Small intestine (tissue), 7 donors: Measurements from ENCODE around the gene KRT84. TPM values are rescaled to one million over a fixed set of nuclear protein-coding genes. Genes with fewer than 3 reads are reported as not detected.
A peak's percentile ranks its signal among the peaks of the same experiment; 100 is the strongest.

Experiments
- DNase-seq, 2 donors: peaks; one replicate each; pipeline versions ENCODE4 v3.0.0 to v3.0.0-alpha.2; 2013
- FAIRE-seq: peaks from 2 replicates; lab custom pipeline; 2012; peaks lifted over from hg19 to GRCh38; lab: Jason Lieb, UNC
- H3K27ac ChIP-seq, 3 donors: one replicate each; pipeline ENCODE4 v1.5.1; 2013; ENCODE audit warnings: low read length in 2 of 3, mild to moderate bottlenecking in 2 of 3, control low read depth in 1 of 3, inconsistent platforms in 1 of 3, low read depth in 1 of 3, moderate library complexity in 1 of 3
- H3K27me3 ChIP-seq, 3 donors: one replicate each; pipeline ENCODE4 v1.6.1; 2013; ENCODE audit warnings: low read length in 3 of 3, inconsistent platforms in 1 of 3; ENCODE audit not compliant: control insufficient read depth in 3 of 3, insufficient read depth in 3 of 3
- H3K36me3 ChIP-seq, 3 donors: one replicate each; pipeline ENCODE4 v1.6.1; 2013; ENCODE audit warnings: low read length in 3 of 3, inconsistent platforms in 1 of 3, low read depth in 1 of 3, mild to moderate bottlenecking in 1 of 3, moderate library complexity in 1 of 3; ENCODE audit not compliant: control insufficient read depth in 3 of 3, insufficient read depth in 2 of 3
- H3K4me1 ChIP-seq, 3 donors: one replicate each; pipeline ENCODE4 v1.6.1; 2013; ENCODE audit warnings: low read length in 2 of 3, inconsistent platforms in 1 of 3, low read depth in 1 of 3, mild to moderate bottlenecking in 1 of 3, moderate library complexity in 1 of 3; ENCODE audit not compliant: control insufficient read depth in 3 of 3, insufficient read depth in 2 of 3
- H3K4me3 ChIP-seq, 3 donors: one replicate each; pipeline ENCODE4 v1.5.1; 2013; ENCODE audit warnings: low read length in 3 of 3, control low read depth in 1 of 3, inconsistent platforms in 1 of 3, low read depth in 1 of 3, mild to moderate bottlenecking in 1 of 3, moderate library complexity in 1 of 3
- H3K9me3 ChIP-seq, 2 donors: one replicate each; pipeline ENCODE4 v1.6.1; 2013; ENCODE audit warnings: low read depth in 1 of 2, low read length in 1 of 2; ENCODE audit not compliant: control insufficient read depth in 2 of 2, insufficient read depth in 1 of 2
- WGBS, 3 donors: extraction: QIAGEN DNeasy Blood & Tissue Kit; methylation state at CpG; one replicate each; pipeline ENCODE4 v1.1.7; 2013; 5-methylcytosine and 5-hydroxymethylcytosine counted together
- polyA plus RNA-seq, 4 donors: library from polyadenylated mRNA; stranded (reverse) in 3 of 4; unstranded in 1 of 4; fragments of 200-250 nt in 3 of 4; fragments of 120-200 nt in 1 of 4; gene quantifications; one replicate each; pipeline versions ENCODE4 v1.2.1 to v1.2.3, GENCODE V29; 2013
- donor health status: healthy with polysubstance abuse.
- donor health status: control.
- donor health status: control.
- donor health status: Bipolar disorder and iron deficiency.
- donor health status: healthy.

Gene KRT84
- polyA plus RNA-seq, 4 donors: not detected

DNA sequence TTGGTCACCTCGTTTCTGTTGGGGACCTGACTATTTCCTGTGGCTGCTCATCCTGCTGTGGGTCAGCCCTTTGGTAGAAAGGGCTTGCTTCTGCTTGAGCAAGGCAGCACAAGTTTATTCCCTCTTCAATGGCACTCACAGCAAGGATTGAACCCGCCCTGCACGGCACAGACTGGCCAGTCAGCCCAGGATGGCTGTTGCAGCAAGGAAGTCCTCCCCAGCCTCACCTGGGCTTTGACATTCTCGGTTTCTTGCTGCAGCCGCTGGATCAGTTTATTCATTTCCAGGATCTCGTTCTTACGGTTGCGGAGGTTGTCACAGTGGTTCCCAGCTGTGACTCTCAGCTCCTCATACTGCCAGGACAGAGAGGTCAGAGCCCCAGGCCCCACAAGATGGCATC lies 11.2 kb upstream of the KRT84 start:
- FAIRE-seq (no peak), DNase-seq (no peak)
- Histone ChIP-seq H3K27me3 (peaks cover 0 to 2% (median 0%) of the 10 kb centered on the region in 3 donors), H3K4me1 (no peaks in the 10 kb centered on the region), H3K9me3 (no peaks in the 10 kb centered on the region), H3K27ac (no peak overlapping the region), H3K36me3 (no peaks in the 10 kb centered on the region), H3K4me3 (no peak overlapping the region)
- WGBS, 3 donors: 77 to 81% (median 80%) methylated on average over 8 of the region's 8 CpGs

GRCh38 chr12:52395761-52396434 lies 10.4 kb upstream of the KRT84 start:
- 53 to 63% (median 63%) methylated on average over 20 of the region's 20 CpGs for WGBS, 3 donors
- no peaks in the 10 kb centered on the region for H3K9me3 ChIP-seq
- no peaks in the 10 kb centered on the region for H3K36me3 ChIP-seq
- no peak for FAIRE-seq
- no peak overlapping the region for H3K4me3 ChIP-seq
- no peaks in the 10 kb centered on the region for H3K4me1 ChIP-seq
- H3K27me3 ChIP-seq: peaks cover 0 to 2% (median 0%) of the 10 kb centered on the region in 3 donors
- H3K27ac ChIP-seq: no peak overlapping the region
- peak; percentile 27 to 36 for DNase-seq

GRCh38 chr12:52394836-52395405 lies 9.5 kb upstream of the KRT84 start:
- FAIRE-seq: no peak
- Histone ChIP-seq H3K27me3 (peaks cover 0 to 5% (median 0%) of the 10 kb centered on the region in 3 donors), H3K4me3 (no peak overlapping the region), H3K4me1 (no peaks in the 10 kb centered on the region), H3K9me3 (no peaks in the 10 kb centered on the region), H3K36me3 (no peaks in the 10 kb centered on the region), H3K27ac (no peak overlapping the region)
- DNase-seq: no peak
- WGBS, 3 donors: 84 to 88% (median 86%) methylated on average over 12 to 13 of the region's 13 CpGs

DNA sequence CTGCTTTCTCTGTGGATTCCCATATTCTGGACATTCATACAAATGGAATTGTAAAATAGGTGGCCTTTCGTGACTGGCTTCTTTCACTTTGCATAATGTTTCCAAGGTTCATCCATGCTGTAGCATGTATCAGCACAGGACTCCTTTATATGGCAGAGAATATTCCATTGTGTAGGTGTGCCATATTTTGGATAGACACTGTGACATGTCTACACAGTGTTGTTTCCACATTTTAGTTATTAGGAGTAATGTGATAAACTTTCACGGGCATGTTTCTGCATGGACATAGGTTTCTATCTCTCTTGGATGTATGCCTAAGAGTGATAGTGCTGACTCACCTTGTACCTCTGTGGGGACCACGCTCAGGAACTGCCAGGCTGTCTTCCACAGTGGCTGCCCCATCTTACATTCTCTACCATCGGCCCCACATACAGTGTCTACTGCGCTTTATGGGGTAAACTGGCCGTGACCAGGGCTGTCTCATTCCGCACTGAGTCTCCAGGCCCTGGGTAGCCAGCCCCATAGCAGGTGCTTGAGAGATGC lies 7.1 kb upstream of the KRT84 start:
- Histone ChIP-seq H3K4me1 (no peaks in the 10 kb centered on the region), H3K9me3 (no peaks in the 10 kb centered on the region), H3K4me3 (no peak overlapping the region), H3K27me3 (peaks cover 0 to 19% (median 0%) of the 10 kb centered on the region in 3 donors), H3K27ac (no peak overlapping the region), H3K36me3 (no peaks in the 10 kb centered on the region)
- no peak for DNase-seq
- WGBS, 3 donors: 72 to 82% (median 73%) methylated on average over 7 of the region's 7 CpGs
- no peak for FAIRE-seq

DNA sequence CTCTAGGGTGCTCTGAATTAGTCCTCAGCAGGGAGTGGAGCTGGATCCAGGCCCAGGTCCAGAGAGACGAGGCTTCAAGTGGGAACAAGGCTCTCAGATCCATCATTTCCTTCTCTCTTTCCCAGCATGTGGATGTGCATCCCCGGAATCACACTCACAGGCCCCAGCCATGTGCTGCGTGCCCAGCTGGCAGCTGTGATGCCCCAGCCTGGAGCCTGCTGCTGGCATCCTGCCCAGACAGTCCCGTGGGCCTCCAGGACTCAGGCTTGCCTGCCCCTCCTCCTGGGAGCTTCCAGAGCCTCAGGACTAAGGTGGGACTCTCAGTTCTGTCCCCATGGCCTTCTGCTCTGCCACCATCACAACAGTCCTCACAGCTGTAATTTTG lies 6.2 kb upstream of the KRT84 start:
- FAIRE-seq (no peak), DNase-seq (peak; percentile 8 to 27)
- no peaks in the 10 kb centered on the region for H3K36me3 ChIP-seq
- H3K27ac ChIP-seq: no peak overlapping the region
- no peak overlapping the region for H3K4me3 ChIP-seq
- no peaks in the 10 kb centered on the region for H3K4me1 ChIP-seq
- WGBS, 3 donors: 8 to 20% (median 10%) methylated on average over 4 of the region's 4 CpGs
- no peaks in the 10 kb centered on the region for H3K9me3 ChIP-seq
- peaks cover 0 to 17% (median 0%) of the 10 kb centered on the region in 3 donors for H3K27me3 ChIP-seq

GRCh38 chr12:52390739-52391617 lies 5.5 kb upstream of the KRT84 start:
- WGBS, 3 donors: 63 to 74% (median 64%) methylated on average over 11 of the region's 11 CpGs
- H3K4me3 ChIP-seq: no peak overlapping the region
- H3K9me3 ChIP-seq: no peaks in the 10 kb centered on the region
- FAIRE-seq (no peak), DNase-seq (peak; percentile 16 to 27)
- H3K36me3 ChIP-seq: no peaks in the 10 kb centered on the region
- H3K27ac ChIP-seq: no peak overlapping the region
- no peaks in the 10 kb centered on the region for H3K4me1 ChIP-seq
- peaks cover 0 to 17% (median 0%) of the 10 kb centered on the region in 3 donors for H3K27me3 ChIP-seq

GRCh38 chr12:52389313-52390207 lies 4.1 kb upstream of the KRT84 start:
- H3K27ac ChIP-seq: no peak overlapping the region
- H3K4me1 ChIP-seq: no peaks in the 10 kb centered on the region
- 52 to 64% (median 59%) methylated on average over 9 of the region's 9 CpGs for WGBS, 3 donors
- H3K9me3 ChIP-seq: no peaks in the 10 kb centered on the region
- no peak for FAIRE-seq
- DNase-seq: no peak
- H3K36me3 ChIP-seq: no peaks in the 10 kb centered on the region
- peaks cover 0 to 17% (median 0%) of the 10 kb centered on the region in 3 donors for H3K27me3 ChIP-seq
- H3K4me3 ChIP-seq: no peak overlapping the region
